PC-9 (cell line): ENCODE measurements around the gene NET1.

Experiments
- CTCF ChIP-seq: fragments of 200-600 bp; sonication (generic); conservative IDR thresholded peaks from 2 replicates; pipeline ENCODE4 v1.6.1; 2017; ENCODE audit warnings: mixed run types, antibody characterized with exemption, mild to moderate bottlenecking, moderate library complexity
- EZH2 ChIP-seq: fragments of 200-600 bp; sonication (generic); IDR thresholded peaks from 2 replicates; pipeline ENCODE4 v1.8.0; 2017; ENCODE audit warnings: antibody characterized with exemption, low read depth

- no peak for TF ChIP-seq CTCF
- no peak for TF ChIP-seq EZH2
These were observed 30.6 kb downstream of the NET1 start for GRCh38 chr10:5442990-5443370.
